CD14-positive monocyte (primary cell): ENCODE data around the gene ZBTB7C. TPM values are rescaled to one million over a fixed set of nuclear protein-coding genes. Genes with fewer than 3 reads are reported as not detected.

Experiments
- DNase-seq, 3 donors: peaks; one replicate each; pipeline ENCODE4 v3.0.0-alpha.2; 2011 to 2022
- H2AFZ ChIP-seq: 2 replicates; pipeline ENCODE4 v1.6.0; 2012; ENCODE audit warnings: mild to moderate bottlenecking, low read depth, low read length, inconsistent platforms; ENCODE audit not compliant: insufficient read depth, poor library complexity, severe bottlenecking
- H3K27ac ChIP-seq, 2 donors: 1 replicate in 1 of 2; 2 replicates in 1 of 2; pipeline ENCODE4 v1.5.1; 2012 to 2013; ENCODE audit warnings: low read length in 2 of 2, control low read depth in 1 of 2, inconsistent platforms in 1 of 2, low read depth in 1 of 2, mild to moderate bottlenecking in 1 of 2
- H3K27me3 ChIP-seq, 2 donors: one replicate each; pipeline versions ENCODE4 v1.6.0 to v1.6.1; 2011 to 2013; ENCODE audit warnings: low read length in 2 of 2; ENCODE audit not compliant: control insufficient read depth in 2 of 2, insufficient read depth in 2 of 2
- H3K36me3 ChIP-seq, 2 donors: replicated peaks in 1 of 2; 1 replicate in 1 of 2; 2 replicates in 1 of 2; pipeline versions ENCODE4 v1.5.1 to v1.6.1; 2012 to 2013; ENCODE audit warnings: low read length in 2 of 2, control low read depth in 1 of 2, inconsistent platforms in 1 of 2, mild to moderate bottlenecking in 1 of 2; ENCODE audit not compliant: insufficient read depth in 2 of 2, control insufficient read depth in 1 of 2
- H3K4me1 ChIP-seq, 2 donors: 1 replicate in 1 of 2; 2 replicates in 1 of 2; pipeline versions ENCODE4 v1.5.1 to v1.6.1; 2012 to 2013; ENCODE audit warnings: low read length in 2 of 2, control low read depth in 1 of 2, inconsistent platforms in 1 of 2, mild to moderate bottlenecking in 1 of 2, moderate library complexity in 1 of 2; ENCODE audit not compliant: insufficient read depth in 2 of 2, control insufficient read depth in 1 of 2
- H3K4me2 ChIP-seq: replicated peaks from 2 replicates; pipeline ENCODE3; 2012; ENCODE audit warnings: low read length, moderate library complexity, mild to moderate bottlenecking; ENCODE audit not compliant: poor library complexity, severe bottlenecking; ENCODE audit errors: extremely low read depth
- H3K4me3 ChIP-seq, 3 experiments: fragments of 200-600 bp in 1 of 3; sonication (generic) in 1 of 3; replicated peaks in 1 of 3; 1 replicate in 2 of 3; 2 replicates in 1 of 3; pipeline ENCODE4 v1.5.1; 2011 to 2013; ENCODE audit warnings: low read length in 3 of 3, mild to moderate bottlenecking in 3 of 3, control low read depth in 2 of 3, low read depth in 2 of 3, inconsistent platforms in 1 of 3, moderate library complexity in 1 of 3
- H3K79me2 ChIP-seq: 2 replicates; pipeline ENCODE4 v1.6.0; 2012; ENCODE audit warnings: mild to moderate bottlenecking, control low read depth, inconsistent platforms, low read length, moderate library complexity; ENCODE audit not compliant: insufficient read depth
- H3K9ac ChIP-seq: 2 replicates; pipeline ENCODE4 v1.6.0; 2017; ENCODE audit warnings: low read length, mild to moderate bottlenecking; ENCODE audit not compliant: insufficient read depth, poor library complexity, severe bottlenecking
- H3K9me3 ChIP-seq, 2 donors: replicated peaks in 1 of 2; 1 replicate in 1 of 2; 2 replicates in 1 of 2; pipeline versions ENCODE4 v1.5.1 to v1.6.1; 2012 to 2013; ENCODE audit warnings: low read length in 2 of 2, control low read depth in 1 of 2; ENCODE audit not compliant: control insufficient read depth in 1 of 2, insufficient read depth in 1 of 2
- H4K20me1 ChIP-seq: 2 replicates; pipeline ENCODE4 v1.6.0; 2012; ENCODE audit warnings: mild to moderate bottlenecking, low read length, control low read depth, moderate library complexity; ENCODE audit not compliant: insufficient read depth
- H3K27ac Mint-ChIP-seq, 7 donors: one replicate each; pipeline ENCODE4 v1.8.0; 2020; ENCODE audit warnings: mild to moderate bottlenecking in 7 of 7, mixed read lengths in 7 of 7, moderate library complexity in 6 of 7, inconsistent platforms in 2 of 7
- H3K27me3 Mint-ChIP-seq, 3 donors: one replicate each; pipeline ENCODE4 v1.8.0; 2021 to 2022; ENCODE audit warnings: low read depth in 3 of 3, mild to moderate bottlenecking in 3 of 3, mixed read lengths in 3 of 3, moderate library complexity in 3 of 3, inconsistent platforms in 1 of 3
- H3K36me3 Mint-ChIP-seq, 2 donors: one replicate each; pipeline ENCODE4 v1.8.0; 2020; ENCODE audit warnings: mixed read lengths in 2 of 2, inconsistent platforms in 1 of 2, mild to moderate bottlenecking in 1 of 2
- H3K4me1 Mint-ChIP-seq: one replicate; pipeline ENCODE4 v1.8.0; 2020; ENCODE audit warnings: mild to moderate bottlenecking, mixed read lengths
- H3K4me3 Mint-ChIP-seq, 2 donors: one replicate each; pipeline ENCODE4 v1.8.0; 2020; ENCODE audit warnings: mild to moderate bottlenecking in 2 of 2, mixed read lengths in 2 of 2, moderate library complexity in 1 of 2
- H3K9me3 Mint-ChIP-seq, 7 donors: one replicate each; pipeline ENCODE4 v1.8.0; 2020 to 2022; ENCODE audit warnings: mixed read lengths in 7 of 7, mild to moderate bottlenecking in 6 of 7, moderate library complexity in 6 of 7, inconsistent platforms in 2 of 7
- WGBS: methylation state at CpG from one replicate; pipeline ENCODE4 v1.1.5; 2013; ENCODE audit warnings: missing lambda C conversion rate; ENCODE audit not compliant: insufficient coverage; 5-methylcytosine and 5-hydroxymethylcytosine counted together
- intact Hi-C, 2 donors: fragments of 100-400 bp; cut with micrococcal nuclease; formaldehyde crosslinking; loops; one replicate each; pipeline versions ENCODE4 v1.15.0 to v1.15.1; 2023
- polyA plus RNA-seq, 3 donors: library from polyadenylated mRNA; depleted of rRNA in 1 of 3; unstranded in 2 of 3; stranded (reverse) in 1 of 3; fragments of 300-500 nt in 2 of 3; fragments of >200 nt in 1 of 3; fragmentation: Illumina TruSeq in 2 of 3; gene quantifications; 1 replicate in 2 of 3; 2 replicates in 1 of 3; pipeline ENCODE4 v1.2.3, GENCODE V29; 2012 to 2021
- TF ChIP-seq, protein P1 (sequence below): fragments of 200-600 bp; IDR thresholded peaks from one replicate; pipeline ENCODE4 v1.8.0; 2022; ENCODE audit warnings: antibody characterized with exemption, mild to moderate bottlenecking

Gene ZBTB7C
- polyA plus RNA-seq, 3 donors = 0.03 to 0.09 TPM; not detected in 1

DNA sequence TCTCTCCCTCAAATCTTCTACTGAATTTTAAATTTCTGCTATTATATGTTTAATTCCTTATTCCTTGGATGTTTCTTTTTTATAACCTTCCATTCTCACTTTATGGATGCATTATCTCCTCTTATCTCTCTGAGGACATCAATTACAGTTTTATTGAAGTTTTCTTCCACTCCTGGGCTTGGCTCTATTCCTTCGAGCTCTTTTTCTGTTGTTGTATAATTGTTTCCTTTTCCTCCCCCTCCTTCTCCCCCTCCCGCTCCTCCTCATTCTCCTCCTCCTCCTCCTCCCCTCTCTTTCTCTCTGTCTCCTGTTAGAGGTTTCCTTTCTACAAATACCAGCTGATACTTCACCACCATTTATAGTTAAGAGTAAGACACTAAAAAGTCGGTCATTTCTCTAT, 209.8 kb downstream of the ZBTB7C start:
- Histone ChIP-seq H3K4me3 (no peak overlapping the region), H3K27ac (no peak overlapping the region), H3K79me2 (no peaks in the 10 kb centered on the region), H3K4me2 (no peak overlapping the region), H4K20me1 (no peaks in the 10 kb centered on the region), H3K4me1 (no peaks in the 10 kb centered on the region), H3K9me3 (no peaks in the 10 kb centered on the region), H3K36me3 (no peaks in the 10 kb centered on the region), H2AFZ (no peak overlapping the region), H3K9ac (no peak overlapping the region), H3K27me3 (peaks cover 0 to 4% of the 10 kb centered on the region in 2 donors)
- H3K4me1 Mint-ChIP-seq = no peaks in the 10 kb centered on the region
- TF ChIP-seq, protein P1, sequence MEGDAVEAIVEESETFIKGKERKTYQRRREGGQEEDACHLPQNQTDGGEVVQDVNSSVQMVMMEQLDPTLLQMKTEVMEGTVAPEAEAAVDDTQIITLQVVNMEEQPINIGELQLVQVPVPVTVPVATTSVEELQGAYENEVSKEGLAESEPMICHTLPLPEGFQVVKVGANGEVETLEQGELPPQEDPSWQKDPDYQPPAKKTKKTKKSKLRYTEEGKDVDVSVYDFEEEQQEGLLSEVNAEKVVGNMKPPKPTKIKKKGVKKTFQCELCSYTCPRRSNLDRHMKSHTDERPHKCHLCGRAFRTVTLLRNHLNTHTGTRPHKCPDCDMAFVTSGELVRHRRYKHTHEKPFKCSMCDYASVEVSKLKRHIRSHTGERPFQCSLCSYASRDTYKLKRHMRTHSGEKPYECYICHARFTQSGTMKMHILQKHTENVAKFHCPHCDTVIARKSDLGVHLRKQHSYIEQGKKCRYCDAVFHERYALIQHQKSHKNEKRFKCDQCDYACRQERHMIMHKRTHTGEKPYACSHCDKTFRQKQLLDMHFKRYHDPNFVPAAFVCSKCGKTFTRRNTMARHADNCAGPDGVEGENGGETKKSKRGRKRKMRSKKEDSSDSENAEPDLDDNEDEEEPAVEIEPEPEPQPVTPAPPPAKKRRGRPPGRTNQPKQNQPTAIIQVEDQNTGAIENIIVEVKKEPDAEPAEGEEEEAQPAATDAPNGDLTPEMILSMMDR = no peak
- H3K27ac Mint-ChIP-seq = no peak overlapping the region
- DNase-seq = no peak
- no peaks in the 10 kb centered on the region for H3K36me3 Mint-ChIP-seq
- H3K9me3 Mint-ChIP-seq = peaks cover 0 to 5% (median 0%) of the 10 kb centered on the region in 7 donors
- no peak overlapping the region for H3K4me3 Mint-ChIP-seq
- intact Hi-C loops = no loop called here
- no CpG with 5 or more reads among the region's 3 CpGs for WGBS
- peaks cover 22 to 44% (median 25%) of the 10 kb centered on the region in 3 donors for H3K27me3 Mint-ChIP-seq

DNA sequence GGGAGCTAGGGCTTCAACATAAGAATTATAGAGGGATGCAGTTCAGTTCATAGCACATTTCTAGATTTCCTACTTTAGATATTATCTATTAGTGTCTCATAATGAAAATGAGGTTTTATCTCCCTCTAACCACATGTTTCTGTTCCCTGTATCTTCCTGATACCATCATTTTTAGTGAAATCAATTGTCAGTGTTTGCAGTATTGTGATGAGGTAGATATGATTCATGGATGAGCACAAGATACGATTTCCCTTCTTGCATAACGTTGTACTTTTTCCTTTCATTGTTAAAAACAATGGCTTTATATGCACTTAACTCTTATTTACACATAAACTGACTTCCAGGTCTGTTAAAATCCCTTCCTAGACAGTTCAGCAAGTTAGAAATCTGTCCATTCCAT, 211.4 kb downstream of the ZBTB7C start:
- Histone ChIP-seq H3K36me3 (no peaks in the 10 kb centered on the region), H3K27ac (no peak overlapping the region), H3K27me3 (peaks cover 0 to 4% of the 10 kb centered on the region in 2 donors), H3K4me2 (no peak overlapping the region), H3K9ac (no peak overlapping the region), H3K79me2 (no peaks in the 10 kb centered on the region), H2AFZ (no peak overlapping the region), H3K4me1 (no peaks in the 10 kb centered on the region), H4K20me1 (no peaks in the 10 kb centered on the region), H3K9me3 (no peaks in the 10 kb centered on the region), H3K4me3 (no peak overlapping the region)
- Mint-ChIP-seq H3K4me1 (no peaks in the 10 kb centered on the region), H3K36me3 (no peaks in the 10 kb centered on the region), H3K27me3 (peaks cover 27 to 41% (median 31%) of the 10 kb centered on the region in 3 donors), H3K4me3 (no peak overlapping the region), H3K9me3 (peaks cover 0 to 2% (median 0%) of the 10 kb centered on the region in 7 donors), H3K27ac (no peak overlapping the region)
- intact Hi-C loops = no loop called here
- no CpG with 5 or more reads among the region's 2 CpGs for WGBS
- TF ChIP-seq, protein P1 = no peak
- DNase-seq = peak in 1 of 3 donors; percentile 15
